HK-2 (cell line): ENCODE data around the gene SPECC1L.

Experiments
- DNase-seq: peaks from one replicate; pipeline ENCODE4 v3.0.0-alpha.2; 2018; ENCODE audit not compliant: unreplicated experiment

Gene SPECC1L

GRCh38 chr22:24442352-24442744, 171.7 kb downstream of the SPECC1L start:
- DNase-seq, result no peak

GRCh38 chr22:24443668-24444067, 173.0 kb downstream of the SPECC1L start:
- no peak for DNase-seq

DNA sequence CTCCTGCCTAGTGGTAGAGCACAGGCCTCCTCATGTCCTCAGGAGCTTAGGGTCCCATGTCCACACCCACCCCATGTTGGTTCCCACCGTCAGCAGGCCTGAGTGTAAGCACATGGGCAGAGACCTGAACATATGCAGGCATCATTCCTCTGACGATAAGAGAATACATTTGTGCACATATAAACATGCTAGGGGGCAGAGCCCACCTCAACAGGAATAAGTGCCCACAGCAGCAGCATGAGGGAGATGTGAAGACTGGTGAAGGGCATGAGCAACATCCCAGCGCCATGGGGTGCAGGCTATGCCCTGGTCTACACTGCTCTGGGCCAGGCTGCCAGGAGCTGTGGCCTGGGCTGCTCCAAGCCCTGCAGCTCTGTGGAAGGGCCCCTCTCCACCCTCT, 173.6 kb downstream of the SPECC1L start:
- DNase-seq, result no peak

DNA sequence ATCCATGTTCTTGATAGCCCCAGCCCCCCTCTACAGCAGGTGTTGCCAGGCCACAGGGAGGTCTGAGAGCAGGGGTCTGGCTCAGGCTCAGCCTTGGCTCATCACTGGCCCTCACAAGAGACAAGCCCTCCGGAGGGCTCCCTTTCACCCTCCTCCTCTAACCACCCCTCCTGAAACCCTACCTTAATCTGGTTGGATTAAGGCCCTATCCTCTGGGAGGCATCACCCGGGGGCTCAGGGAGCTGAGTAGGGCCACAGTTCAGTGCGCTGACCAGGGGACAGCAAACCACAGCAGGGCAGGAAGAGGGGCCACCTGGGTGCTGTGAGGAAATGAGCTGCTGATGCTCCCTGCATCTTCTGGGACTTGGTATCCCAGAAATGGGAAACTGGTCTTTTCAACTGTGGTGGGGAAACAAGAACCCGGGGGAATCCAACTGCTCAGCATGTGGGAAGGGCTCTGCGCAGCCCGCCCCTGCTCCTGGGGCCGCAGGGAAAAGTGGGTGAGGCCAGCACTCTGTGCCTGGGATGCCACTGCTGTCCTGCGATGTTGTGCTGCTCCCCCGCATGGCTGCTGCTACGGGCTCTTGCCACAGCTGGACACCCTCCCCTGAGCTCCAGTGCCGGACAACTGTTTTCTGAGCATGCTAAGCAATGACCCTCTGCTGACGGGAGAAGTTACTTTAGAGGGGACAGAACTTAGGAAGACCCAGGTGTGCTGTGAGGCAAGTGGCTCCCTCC, 174.3 kb downstream of the SPECC1L start:
- no peak for DNase-seq

GRCh38 chr22:24445481-24446259, 175.0 kb downstream of the SPECC1L start:
- no peak for DNase-seq

DNA sequence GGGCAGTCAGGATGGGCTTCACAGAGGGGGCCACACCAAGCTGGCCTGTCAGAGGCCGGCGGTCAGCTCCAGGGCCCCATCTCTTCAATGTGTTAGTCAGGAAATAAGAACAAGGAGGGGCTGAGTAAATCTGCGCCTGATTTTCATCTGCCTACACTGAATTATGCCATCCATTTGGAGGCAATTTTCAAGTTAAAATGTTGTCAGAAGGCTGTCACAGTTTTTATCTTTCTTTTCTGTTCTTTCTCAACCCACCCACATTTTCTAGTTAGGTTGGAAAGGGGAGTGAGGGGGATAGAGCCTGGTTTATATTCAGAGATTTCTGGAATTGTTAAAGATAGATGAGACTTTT, 175.6 kb downstream of the SPECC1L start:
- no peak for DNase-seq

- no peak for DNase-seq
Observed at GRCh38 chr22:24450610-24451009, 180.0 kb downstream of the SPECC1L start.

DNA sequence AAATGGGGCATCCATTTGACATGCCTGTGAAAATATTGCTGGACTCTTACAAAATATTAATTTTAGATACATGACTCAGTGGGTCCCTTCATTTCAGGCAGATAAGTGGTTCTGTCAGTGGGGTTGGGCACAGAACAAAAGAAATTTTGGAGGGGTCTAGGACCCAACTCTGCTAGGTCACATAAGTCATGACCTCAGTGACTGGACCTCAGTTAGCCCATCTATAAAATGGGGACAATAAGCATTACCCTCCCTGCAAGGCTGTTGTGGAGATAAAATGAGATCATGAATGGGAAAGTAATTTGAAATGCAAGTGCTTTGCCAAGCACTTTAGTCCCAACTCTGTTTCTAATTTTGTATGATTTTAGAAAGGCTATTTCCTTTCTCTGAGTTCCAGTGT, 180.5 kb downstream of the SPECC1L start:
- no peak for DNase-seq

- no peak for DNase-seq
Observed at GRCh38 chr22:24453853-24454252, 183.2 kb downstream of the SPECC1L start.

DNA sequence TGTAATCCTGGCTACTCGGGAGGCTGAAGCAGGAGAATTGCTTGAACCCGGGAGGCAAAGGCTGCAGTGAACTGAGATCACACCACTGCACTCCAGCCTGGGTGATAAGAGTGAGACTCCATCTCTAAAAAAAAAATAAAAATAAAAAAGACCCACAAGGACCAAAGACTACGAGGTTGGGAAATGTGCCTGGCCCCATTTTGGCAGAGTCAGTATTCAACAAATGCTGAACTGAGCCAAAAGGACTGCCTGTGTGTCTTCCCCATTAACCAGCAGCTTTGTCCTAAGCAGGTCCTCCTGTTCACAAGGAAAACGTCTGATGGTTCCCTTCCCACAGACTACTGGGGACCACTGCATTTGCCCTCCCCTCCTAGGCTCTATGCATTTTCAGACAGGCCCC, 184.4 kb downstream of the SPECC1L start:
- DNase-seq, result no peak

DNA sequence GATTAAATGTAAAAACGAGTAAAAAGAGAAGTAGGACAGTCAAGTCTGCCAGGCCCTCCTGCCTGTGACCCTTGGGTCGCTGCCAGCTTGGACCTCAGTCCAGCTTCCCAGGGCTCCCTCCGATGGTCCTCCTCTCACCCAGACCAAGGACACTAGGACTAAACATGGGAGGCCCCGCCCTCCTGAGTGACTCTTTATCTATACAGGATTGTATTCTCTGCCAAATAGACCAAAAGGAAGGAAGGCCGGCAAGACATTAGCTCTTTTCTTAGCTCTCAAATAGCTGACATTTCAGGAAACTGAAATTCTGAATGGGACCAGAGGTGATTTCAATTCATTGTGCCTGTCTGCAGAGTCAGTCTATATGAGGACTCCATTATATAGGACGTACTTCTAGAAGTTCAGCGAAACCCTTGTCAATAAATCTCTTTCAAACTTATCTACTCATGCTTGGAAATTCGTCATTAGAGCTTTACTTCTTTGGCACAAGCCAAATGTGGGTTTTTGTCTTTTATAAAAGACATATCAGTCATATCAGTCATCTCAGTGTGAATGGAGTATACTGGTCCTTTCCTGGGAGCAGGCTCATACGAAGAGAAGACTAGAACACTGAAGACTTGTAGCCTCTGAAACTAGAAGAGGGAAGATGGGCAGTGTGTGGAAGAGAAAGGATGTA, 185.3 kb downstream of the SPECC1L start:
- DNase-seq, result no peak

DNA sequence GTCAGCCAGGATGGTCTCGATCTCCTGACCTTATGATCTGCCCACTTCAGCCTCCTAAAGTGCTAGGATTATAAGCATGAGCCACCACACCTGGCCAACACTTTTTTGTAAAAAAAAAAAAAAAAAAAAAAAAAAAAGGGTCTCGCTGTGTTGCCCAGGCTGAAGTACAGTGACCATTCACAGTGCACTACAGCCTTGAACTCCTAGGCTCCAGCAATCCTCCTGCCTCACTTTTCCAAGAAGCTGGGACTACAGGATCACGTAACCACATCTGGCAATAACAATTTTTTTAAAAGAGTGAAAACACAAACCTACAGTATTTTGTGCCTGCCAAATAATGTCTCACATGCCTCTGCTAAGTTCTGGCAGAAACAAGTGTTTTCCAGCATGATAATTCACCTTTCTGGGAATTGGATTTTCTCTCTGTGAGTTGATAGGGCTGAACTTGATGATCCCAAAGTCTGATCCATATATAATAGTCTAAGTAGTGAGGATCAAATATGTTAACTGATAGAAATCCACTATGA, 187.3 kb downstream of the SPECC1L start:
- no peak for DNase-seq

- no peak for DNase-seq
Observed at GRCh38 chr22:24459911-24460310, 189.3 kb downstream of the SPECC1L start.

DNA sequence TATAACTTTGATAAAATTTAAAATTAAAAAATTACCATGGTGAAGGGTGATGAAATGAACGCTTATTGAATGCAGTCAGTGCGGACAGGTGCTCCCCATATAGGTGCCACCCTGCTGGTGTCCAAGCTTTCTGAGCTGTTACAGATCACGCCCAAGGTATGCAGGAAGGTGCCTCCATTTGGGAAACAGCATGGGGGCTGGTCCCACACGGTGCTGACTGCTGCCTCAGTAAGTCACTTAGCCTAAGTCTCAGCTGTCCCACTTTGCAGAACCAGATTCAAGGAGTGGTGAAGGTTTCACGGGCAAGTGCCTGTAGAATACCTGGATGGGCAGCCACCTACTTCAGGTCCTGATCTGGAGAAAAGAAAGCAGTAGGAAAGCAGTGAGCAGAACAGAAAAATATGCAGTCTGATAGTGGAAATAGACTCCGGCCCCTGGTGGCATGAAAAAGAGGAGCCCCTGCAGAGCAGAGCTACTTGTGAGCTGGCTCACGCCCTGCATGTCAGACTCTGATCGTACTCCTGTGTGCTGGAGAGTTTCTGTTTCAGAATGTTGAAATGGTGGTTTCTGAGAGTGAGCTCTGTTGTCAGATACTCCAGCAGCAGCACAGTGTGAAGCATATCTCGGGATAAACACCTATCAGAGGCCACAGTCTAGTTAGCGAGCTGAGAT, 189.9 kb downstream of the SPECC1L start:
- no peak for DNase-seq

- no peak for DNase-seq
Observed at GRCh38 chr22:24463071-24463760, 192.6 kb downstream of the SPECC1L start.

DNA sequence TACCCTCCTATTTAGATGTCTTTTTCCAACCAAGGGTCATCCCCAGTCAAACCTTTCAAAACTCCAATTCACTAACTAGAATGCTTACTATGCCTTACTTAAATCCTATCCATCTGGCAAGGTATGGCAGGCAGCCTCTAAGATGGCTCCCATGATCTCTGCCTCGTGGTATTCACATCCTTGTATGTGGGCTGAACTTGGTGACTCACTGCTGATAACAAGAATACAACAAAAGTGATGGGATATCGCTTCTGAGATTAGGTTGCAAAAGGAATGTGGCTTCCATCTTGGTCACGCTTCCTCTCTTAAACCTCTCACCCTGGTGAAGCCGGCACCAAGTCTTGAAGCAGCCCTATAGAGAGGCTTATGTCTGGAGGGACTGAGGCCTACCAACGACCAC, 194.9 kb downstream of the SPECC1L start:
- DNase-seq, result no peak

DNA sequence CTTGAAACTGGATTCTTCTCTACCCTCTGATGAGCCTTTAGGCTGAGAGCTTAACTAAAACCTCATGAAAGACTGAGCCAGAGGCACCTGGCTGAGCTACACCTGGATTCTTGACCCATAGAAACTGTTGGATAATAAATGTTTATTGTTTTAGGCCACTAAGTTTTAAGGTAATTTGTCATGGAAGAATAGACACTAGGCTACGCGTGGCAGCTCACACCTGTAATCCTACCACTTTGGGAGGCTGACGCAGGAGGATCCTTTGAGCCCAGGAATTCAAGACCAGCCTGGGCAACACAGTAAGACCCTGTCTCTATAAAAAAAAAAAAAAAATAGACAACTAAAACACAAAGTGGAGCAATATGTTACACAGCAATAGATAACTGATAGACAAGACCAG, 195.3 kb downstream of the SPECC1L start:
- DNase-seq, result no peak

GRCh38 chr22:24466716-24467328, 196.2 kb downstream of the SPECC1L start:
- DNase-seq, result no peak

DNA sequence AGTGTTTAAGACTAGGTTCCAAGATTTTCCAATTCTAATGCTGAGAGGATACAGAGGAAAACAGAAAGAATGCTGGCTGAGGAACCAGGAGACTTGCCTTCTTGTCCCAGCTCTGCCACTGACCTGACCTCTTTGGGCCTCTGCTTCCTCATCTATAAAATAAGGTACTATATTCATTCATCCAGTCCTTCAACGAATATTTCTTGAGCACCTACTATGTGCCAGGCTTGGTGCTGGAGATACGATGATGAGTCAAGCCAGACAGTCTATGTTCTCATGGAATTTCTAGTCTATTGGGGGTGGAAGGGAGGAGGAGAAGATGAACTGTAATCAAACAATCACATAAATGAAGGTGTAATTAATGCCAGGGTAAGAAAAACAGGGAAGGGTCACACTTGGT, 196.7 kb downstream of the SPECC1L start:
- DNase-seq, result no peak
